PC-9 (cell line): ENCODE measurements around the gene DOCK1.

Source experiments
- EZH2 ChIP-seq: fragments of 200-600 bp; sonication (generic); IDR thresholded peaks from 2 replicates; pipeline ENCODE4 v1.8.0; 2017; ENCODE audit warnings: antibody characterized with exemption, low read depth
- TF ChIP-seq, protein P1 (sequence below): fragments of 200-600 bp; sonication (generic); conservative IDR thresholded peaks from 2 replicates; pipeline ENCODE4 v1.6.1; 2017; ENCODE audit warnings: mixed run types, antibody characterized with exemption, mild to moderate bottlenecking, moderate library complexity

DNA sequence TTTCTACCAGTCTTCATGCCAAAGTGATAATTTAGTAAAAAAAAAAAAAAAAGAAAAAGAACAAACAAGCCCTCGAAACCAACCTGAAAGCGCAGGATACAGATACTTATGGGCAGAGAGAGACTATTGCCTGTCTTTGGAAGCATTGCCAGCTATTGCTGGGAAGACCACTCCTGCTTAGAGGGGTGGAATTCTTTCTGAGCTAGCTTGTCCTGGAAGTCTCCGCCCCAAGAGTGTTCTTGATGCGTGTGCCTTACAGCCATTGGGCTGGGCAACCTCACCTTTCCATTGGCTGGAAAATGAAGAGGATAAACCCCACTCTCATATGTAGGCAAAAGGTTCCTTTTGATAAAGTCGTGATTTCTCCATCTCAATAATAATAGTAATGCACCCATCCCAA is 311.0 kb downstream of the DOCK1 start:
- TF ChIP-seq, protein P1, sequence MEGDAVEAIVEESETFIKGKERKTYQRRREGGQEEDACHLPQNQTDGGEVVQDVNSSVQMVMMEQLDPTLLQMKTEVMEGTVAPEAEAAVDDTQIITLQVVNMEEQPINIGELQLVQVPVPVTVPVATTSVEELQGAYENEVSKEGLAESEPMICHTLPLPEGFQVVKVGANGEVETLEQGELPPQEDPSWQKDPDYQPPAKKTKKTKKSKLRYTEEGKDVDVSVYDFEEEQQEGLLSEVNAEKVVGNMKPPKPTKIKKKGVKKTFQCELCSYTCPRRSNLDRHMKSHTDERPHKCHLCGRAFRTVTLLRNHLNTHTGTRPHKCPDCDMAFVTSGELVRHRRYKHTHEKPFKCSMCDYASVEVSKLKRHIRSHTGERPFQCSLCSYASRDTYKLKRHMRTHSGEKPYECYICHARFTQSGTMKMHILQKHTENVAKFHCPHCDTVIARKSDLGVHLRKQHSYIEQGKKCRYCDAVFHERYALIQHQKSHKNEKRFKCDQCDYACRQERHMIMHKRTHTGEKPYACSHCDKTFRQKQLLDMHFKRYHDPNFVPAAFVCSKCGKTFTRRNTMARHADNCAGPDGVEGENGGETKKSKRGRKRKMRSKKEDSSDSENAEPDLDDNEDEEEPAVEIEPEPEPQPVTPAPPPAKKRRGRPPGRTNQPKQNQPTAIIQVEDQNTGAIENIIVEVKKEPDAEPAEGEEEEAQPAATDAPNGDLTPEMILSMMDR = no peak
- no peak for TF ChIP-seq EZH2
